ENCODE results near the gene SCFD2.
"Not testable (repeated sequence)": the region's sequence is repeated elsewhere in the genome, so short reads cannot be mapped to it uniquely, and the experiment has no call there.

SCFD2 gene

DNA sequence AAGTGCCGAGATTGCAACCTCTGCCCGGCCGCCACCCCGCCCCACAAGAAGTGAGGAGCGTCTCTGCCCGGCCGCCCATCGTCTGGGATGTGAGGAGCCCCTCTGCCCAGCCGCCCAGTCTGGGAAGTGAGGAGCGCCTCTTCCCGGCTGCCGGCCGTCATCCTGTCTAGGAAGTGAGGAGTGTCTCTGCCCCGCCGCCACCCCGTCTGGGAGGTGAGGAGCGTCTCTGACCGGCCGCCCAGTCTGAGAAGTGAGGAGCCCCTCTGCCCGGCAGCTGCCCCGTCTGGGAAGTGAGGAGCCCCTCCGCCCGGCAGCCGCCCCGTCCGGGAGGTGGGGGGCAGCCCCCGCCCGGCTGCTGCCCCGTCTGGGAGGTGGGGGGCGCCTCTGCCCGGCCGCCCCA lies 226.6 kb downstream of the SCFD2 start:
- not testable (repeated sequence) for DNase-seq (ENCODE audit: low read depth)

DNA sequence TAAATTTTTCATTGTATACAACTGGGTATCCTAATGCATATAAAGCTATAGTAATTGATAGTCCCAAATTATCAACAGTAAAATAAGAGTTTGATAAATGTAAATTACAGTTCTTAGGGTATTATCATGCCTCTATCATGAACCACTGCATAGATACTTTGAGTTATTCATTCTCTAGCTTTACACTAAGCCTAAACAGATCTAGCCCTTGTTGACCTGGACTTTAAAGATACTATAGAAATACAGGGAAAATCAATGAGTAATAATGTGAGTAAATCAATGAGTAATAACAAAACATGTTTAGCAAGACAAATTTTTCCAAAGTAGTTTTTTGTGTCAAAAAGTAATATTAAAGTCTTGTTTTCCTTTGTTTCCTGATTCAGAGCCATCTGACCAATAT lies 228.4 kb downstream of the SCFD2 start:
- DNase-seq (ENCODE audit: low read depth): no peak

DNA sequence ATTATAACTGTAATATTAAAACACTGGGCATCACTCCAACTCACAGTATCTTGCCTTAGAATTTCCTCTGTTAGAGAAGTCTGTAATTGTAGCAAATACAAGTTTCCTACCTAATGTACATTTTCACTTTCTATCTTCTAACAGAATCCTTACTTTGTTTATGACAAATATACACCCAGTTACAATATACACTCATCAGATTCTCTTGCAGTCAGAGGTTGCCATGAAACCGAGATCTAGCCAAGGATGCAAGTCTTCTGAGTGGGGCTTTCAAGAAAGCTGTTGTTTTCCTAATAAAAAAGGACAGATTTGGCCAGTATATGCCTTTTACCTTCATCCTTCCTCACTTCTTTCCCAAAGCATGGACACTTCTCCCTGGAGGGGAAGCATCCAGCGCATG lies 228.9 kb downstream of the SCFD2 start:
- no peak for DNase-seq (ENCODE audit: low read depth)

DNA sequence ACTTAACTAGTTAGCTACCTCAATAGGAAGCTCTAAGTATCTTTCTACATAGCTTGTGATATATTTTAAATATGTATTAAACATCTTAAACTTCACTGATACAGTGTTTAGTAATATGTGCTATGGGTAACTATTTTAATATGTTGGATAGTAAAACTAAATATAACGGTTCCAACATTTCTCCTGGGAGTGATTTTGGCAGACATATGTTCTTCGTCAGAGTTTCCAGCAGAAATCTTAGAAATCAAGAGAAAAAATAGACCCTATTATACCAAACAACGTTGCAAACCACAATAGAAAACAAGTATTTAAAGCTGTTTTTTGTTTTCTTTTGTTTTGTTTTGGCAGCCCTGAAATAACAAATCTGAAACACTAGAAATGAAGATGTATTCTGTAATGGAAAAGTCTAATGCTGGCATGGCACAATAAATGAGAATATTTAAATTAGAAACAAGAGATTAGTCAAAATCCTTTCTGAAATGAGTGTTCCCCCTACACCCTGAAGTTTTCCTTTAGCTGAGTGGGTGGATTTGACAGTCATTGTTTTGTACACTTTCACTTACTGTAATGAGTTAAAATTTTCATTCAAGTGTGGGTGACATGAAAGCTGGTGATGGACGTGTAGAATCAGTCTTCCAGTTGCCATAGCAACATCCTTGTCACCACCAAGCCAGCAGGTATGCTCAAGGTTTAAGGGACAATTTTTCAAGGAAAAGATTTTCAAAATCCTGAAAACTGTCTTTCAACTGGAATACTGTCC lies 233.5 kb downstream of the SCFD2 start:
- no peak for DNase-seq (ENCODE audit: low read depth)

DNA sequence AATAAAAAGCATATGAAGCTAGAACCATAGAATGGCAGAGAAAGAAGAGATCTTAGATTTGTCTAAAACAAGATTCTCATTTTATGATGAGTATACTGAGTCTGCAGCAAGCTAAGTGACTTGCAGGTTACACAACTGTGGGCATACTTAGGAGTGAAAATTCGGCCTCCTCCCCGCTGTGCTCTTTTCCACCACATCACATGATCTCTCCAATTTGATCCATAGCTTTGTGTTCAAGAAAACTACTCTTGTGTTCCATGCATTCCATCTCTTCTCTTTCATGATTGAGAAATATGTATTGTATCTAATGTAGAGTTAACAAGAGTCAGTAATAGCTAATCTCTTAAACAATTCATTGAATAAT lies 234.3 kb downstream of the SCFD2 start:
- DNase-seq (ENCODE audit: low read depth): no peak

DNA sequence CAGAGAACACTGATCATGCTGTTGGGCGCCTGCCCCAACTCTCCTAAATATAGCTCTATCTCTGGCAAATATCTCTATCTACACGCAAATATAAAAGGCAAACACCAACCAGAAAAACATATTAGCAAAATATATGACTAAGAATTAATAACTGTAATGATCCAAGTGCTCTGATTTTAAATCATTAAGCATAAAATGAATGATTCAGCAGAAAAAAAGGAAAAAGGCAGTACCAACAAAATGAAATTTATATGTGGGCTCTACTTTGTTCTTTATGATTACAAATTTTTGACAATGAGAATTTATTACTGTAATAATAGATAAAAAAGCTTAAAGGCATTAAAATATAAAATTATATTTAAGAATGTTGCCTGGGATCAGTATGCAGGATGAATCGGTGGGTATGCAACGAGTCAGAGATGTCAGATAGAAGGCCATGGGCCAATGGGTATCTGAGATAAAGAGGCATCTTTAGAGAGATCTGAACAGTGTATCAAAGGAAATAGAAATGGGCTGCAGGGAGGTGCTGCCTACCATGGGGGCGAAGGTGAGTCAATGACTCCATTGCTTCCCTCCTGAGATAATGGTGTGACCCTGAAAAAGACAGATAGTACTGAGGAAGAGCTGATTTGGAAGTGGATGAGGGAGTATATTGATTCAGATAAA lies 234.8 kb downstream of the SCFD2 start:
- no peak for DNase-seq (ENCODE audit: low read depth)

DNA sequence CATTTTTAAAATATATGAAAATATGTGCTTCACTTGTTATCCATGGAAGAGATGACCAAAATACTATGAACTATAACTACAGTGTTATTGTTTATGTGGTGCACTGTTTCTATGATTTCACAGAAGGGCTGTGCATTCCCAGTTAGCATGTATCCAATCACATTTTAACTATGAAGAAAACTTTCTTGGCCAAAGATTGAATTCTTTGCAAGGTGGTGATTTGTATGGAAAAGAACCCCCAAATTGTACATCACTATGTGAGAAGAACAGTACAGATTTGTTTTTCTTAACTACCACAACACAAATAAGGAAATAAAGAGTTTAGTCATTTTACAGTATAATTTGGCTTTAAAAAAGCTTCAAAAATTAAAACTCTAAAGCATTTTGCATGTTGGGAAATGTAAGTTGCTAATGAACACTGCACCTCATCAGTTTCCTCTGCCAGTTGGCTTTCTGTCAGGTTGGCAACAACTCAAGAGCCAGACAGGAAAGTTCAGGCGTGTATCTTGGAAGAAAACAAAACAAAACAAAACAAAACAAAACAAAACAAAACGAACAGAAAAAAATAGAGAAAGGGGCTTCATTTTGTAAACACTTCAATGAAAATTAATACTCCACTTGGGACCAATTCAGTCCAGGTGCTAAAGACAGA lies 237.0 kb downstream of the SCFD2 start:
- no peak for DNase-seq (ENCODE audit: low read depth)

DNA sequence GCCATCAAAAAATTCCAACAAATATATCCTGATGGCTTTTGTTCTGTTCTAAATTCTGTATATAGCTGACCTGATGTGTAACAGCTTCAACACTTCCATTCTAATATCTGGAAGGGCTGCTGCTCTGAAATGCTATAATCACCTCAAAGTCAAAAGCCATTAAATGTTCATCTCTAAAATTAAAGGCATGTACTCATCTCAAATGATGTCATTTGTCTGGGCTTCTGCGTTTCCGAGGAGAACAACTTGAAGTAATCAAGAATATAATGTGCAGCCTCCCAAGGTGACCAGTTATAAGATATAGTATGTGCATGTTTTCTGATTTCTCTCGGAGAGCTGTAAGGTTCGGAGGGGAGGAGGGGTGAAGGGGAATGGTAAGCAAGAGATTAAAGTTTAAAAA lies 237.6 kb downstream of the SCFD2 start:
- no peak for DNase-seq (ENCODE audit: low read depth)

DNA sequence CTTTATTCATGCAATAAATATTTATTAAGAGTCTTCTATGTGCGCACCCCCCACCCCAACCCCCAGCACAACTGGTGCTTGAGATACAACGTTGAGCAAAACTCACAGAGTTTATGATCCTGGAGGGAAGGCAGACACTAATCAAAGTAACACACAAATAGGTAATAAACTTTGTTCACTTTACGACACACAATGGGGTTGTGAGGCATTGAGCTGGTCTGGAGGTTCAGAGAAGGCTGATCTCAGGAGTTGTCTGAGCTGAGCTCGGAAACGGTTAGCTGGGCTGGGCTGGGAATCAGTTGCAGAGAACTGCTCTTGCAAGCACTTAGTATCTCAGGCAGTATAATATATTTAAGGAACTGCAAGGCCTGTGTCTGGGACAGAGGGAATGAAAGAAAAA lies 238.5 kb downstream of the SCFD2 start:
- no peak for DNase-seq (ENCODE audit: low read depth)

DNA sequence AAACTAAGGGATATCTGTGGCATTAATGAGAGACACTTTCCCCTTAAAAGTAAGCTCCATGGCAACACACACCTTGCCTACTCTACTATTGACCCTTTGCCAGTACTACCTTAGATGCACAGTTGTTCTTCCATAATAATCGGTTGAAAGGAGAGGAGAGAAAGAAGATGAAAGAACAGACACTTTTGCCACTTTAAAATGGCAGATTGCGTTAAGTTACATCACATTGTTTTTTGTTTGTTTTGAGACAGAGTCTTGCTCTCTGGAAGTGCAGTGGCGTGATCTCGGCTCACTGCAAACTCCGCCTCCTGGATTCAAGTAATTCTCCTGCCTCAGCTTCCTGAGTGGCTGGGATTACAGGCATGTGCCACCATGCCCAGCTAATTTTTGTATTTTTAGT lies 239.8 kb downstream of the SCFD2 start:
- no peak for DNase-seq (ENCODE audit: low read depth)

DNA sequence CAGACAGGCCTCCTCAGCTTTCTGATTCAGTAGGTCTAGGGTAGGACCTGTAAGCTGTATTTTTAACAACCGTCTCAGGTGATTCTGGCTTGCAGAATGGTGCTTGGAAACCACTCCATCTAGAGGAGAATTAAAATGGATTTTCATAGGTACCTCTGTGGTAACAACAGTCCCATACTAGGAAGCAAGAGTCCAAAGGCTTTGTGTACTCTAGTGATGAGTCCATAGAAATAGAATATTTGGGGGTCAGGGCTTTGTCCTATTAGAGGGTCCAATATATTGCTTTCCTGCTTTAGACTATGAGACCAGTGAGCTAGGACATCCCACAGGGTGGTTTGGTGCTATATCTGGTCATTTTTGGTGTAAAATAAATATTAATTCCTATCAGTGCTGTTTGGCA lies 242.0 kb downstream of the SCFD2 start:
- DNase-seq (ENCODE audit: low read depth): no peak

DNA sequence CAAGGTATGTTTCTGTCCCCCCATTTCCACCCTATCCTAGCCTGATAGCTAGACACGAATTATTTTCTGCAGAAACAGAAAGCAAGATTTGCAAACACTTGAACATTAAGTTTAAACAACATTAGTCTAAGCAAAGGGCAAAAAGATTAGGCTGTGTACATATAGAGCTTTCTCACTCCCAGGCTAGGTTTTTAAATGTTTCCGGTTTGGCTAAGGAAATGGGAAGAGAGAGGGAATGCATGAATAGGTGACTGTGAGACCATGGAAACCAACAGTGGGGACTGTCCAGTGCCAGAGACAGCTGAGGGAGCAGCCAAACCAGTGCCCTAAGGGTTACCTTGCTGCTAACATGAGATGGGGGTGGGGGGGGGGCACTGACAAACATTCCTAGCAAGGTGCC lies 242.7 kb downstream of the SCFD2 start:
- DNase-seq (ENCODE audit: low read depth): no peak

DNA sequence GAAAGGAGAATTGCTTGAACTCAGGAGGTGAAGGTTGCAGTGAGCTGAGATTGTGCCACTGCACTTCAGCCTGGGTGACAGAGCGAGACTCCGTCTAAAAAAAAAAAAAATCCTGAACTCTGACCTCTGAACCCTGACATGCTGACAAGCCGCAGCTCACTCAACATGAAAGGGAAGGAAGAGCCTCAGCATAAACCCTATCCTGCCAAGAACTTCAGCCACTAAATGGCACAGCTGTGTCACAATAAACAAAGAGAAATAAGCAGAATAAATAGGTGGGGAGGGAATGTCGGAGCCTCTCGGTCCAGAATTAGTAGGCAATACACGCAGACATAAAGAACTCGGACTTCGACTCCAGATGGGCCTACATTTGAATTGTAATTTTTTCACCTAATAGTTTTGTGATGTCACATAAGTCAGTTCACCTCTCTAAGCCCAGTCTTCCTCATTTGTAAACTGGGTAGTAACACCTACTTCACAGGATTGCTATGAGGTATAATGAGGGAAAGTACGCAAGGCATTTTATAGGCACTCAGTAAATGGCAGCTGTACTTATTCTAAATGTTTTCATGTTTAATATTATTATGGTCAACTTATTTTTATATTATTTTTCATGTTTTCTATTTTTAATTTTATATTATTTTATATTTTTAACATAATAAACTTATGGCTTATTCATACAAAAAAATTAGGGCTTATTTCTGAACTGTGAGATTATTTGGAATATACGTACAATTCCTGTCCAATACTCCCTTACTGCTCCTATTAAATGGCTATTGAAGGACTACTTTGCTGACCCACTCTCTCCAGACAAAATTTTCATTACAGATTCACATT lies 243.4 kb downstream of the SCFD2 start:
- DNase-seq (ENCODE audit: low read depth): no peak

DNA sequence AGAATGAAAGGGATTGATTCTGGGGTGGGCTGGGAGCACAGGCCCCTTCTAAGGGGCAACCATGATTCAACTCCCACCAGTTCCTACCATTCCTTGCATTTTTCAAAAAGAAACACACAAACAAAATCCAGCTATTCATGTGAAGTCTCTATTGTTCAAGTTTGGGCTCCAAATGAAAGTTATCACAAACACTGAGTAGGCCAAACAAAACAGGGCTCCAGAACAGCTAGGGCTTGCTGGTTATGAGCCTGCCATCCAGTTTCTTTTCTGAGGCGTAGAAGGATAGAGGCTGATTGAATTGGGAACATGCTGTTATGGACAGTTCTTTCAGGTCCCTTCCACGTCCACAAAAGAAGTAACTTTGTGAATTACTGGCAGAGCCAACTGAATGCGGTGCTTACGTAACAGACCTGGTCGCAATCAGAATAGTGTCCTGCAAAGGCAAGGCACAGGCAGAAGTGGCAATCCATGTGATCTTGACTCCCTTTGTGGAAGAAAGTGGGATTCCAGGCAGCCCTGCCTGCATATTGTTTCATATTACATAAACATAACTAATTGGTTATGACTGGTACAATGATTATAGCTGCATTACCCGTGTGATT lies 244.5 kb downstream of the SCFD2 start:
- DNase-seq (ENCODE audit: low read depth): no peak

DNA sequence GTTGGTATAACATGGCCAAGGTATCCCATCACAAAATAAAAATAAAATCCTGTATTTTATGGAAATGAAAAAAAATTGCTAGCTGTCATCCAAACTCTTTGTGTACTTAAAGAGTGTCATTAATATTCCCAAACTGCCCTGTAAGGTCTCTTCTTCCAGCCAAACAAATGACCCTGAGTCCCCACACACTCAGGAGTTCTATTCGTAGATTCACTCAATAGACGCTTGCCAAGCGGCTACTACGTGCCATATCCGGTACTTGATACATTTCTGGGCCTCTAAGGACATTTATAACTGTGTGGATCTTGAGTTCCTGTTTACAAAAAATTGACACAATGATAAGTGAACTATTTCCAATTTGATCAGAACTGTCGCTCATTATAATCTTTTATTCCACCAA lies 245.1 kb downstream of the SCFD2 start:
- DNase-seq (ENCODE audit: low read depth): no peak

DNA sequence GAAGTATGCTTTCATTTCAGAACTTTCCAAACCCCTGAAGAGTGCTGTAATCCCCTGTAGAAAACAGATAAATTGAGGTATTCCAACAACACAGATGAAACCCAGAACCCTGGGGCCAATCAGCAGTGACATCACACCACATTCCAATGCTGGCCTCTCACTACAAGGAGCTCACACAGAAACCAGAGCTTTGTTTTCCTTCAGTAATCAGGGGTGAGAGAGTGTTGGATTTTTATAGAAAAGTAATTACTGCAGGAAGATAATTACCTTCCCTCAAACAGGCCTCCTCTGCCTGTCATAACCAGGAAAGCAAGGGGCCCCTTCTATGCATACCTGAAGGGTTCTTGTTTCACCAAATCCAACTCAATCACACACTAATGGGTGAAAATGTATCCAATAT lies 246.2 kb downstream of the SCFD2 start:
- DNase-seq (ENCODE audit: low read depth): no peak

DNA sequence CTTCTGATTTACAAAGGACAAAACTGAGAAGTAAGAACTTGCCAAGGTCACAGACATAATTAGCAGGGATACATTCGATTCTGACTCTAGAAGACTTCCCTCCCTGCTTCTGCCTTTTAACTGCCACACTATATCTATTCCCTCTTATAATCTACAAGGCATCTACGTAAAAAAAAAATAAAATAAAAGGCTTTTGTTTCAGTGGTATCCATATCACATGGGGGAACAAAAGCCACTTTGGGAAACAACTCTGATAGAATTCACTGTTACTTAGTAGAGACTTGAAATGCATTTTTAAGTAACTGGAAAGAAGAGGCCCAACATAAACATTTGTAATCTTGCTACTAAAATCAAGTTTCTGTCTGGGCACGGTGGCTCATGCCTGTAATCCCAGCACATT lies 247.2 kb downstream of the SCFD2 start:
- no peak for DNase-seq (ENCODE audit: low read depth)

DNA sequence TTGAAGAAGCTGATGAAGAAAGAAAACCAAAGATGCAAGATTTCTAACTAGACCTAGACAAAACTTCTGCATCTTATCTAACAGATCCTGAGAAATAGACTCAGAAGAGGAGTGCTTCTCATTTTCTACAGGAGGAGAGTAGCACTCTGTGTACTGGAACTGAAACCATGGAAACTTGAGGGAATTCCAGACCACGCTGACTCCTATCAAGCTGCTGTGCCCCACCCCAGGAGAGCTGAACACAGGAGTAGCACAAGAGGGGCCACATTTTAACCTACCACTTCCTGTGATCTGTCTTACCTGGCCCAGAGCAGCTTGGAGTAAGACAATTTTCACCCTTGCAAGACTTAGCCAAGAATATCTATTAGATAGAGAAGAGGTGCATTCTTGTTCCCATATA lies 248.9 kb downstream of the SCFD2 start:
- no peak for DNase-seq (ENCODE audit: low read depth)

DNA sequence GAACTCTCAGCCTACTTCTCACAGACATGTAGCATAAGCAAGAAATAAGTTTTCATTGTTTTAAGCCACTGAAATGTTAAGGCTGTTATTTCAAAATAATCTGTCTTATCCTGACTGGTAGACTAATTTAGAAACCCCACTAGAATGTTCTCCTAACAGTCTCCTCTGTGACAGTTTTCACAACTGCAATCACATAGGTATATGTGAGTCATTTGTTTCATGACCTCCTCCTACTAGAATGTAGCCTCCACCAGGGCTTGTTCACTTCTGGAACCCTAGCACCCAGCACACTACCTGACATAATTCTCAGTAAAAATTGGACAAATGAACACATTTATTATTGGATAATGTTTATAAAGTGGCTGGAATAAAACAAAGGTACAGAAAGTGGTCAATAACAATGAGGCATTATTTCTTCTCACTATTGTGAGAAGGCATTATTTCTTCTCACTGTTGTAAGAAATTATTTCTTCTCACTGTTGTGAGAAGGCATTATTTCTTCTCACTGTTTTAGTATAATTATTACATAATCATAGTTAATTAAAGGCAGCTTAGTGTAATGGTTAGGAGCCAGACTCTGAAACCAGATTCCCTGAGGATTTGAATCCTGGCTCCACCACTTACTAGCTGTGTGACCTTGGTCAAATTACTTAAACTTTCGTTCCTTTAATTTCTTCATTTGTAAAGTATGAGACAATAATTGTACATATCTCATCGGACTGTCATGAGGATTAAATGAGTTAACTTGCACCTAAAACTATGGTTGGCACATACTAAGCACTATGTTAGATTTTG lies 252.2 kb downstream of the SCFD2 start:
- DNase-seq (ENCODE audit: low read depth): no peak

DNA sequence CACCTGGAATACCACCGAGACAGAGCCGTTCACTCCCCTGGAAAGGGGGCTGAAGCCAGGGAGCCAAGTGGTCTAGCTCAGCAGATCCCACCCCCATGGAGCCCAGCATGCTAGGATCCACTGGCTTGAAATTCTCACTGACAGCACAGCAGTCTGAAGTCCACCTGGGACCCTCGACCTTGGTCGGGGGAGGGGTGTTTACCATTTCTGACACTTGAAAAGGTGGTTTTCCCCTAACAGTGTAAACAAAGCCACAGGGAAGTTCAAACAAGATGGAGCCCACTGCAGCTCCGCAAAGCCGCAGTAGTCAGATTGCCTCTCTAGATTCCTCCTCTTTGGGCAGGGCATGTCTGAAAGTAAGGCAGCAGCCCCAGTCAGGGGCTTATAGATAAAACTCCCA lies 260.5 kb downstream of the SCFD2 start:
- no peak for DNase-seq (ENCODE audit: low read depth)

DNA sequence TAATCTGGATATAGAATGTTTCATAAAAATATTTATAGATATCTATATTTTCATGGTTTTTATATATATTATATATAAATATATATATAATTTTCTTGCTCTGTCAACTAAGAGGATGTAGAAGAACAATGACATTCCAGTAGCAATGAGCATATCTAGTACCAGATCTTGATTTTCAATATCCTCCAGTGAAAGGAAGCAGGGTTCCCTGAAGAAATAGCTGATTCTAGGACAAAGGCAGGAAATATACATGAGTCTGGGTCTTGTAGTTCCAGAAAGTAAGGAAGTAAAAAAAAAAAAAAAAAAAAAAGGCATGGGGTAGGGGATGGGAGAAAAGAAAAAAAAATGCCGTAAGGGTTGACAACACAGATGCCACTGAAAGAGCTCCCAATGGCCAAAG lies 262.4 kb downstream of the SCFD2 start:
- DNase-seq (ENCODE audit: low read depth): no peak

Data from activated T-cell treated with anti-CD3 and anti-CD28 coated beads for 1 hour (primary cell).